Ramos (cell line): Measurements from ENCODE around the gene CYTH4.

ENCODE experiments used
- in situ Hi-C: fragments of 300-500 bp; cut with MboI; formaldehyde crosslinking; loops from one replicate; pipeline ENCODE4 v1.14.3; 2022; ENCODE audit warnings: low sequenced_read_pairs; ENCODE audit not compliant: unreplicated experiment

CYTH4 gene

GRCh38 chr22:37305887-37306286 is 23.6 kb downstream of the CYTH4 start:
- in situ Hi-C loops: no loop called here

DNA sequence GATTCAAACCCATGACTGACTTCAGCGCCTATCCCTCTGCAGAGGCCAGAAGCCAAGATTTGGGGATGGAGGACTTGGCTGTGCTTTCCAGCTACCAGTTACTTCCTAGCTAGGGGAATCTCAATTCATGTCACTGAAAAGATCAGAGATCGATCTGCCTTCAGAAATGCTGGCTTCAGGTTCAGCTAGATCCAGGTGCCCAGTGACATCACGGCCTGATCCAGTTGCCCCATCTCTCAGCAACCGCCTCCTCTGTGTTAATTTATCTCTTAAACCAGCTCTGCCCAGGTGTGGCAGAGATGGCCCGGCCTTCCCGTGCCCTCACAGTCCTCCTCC is 24.2 kb downstream of the CYTH4 start:
- in situ Hi-C loops: no loop called here

GRCh38 chr22:37308385-37309200 is 26.3 kb downstream of the CYTH4 start:
- in situ Hi-C loops: no loop called here

GRCh38 chr22:37309211-37310074 is 27.1 kb downstream of the CYTH4 start:
- in situ Hi-C loops: loop anchor here (10.0 kb wide), 1 partner anchor 255 kb away; the partner anchor contains the start of gene CDC42EP1

DNA sequence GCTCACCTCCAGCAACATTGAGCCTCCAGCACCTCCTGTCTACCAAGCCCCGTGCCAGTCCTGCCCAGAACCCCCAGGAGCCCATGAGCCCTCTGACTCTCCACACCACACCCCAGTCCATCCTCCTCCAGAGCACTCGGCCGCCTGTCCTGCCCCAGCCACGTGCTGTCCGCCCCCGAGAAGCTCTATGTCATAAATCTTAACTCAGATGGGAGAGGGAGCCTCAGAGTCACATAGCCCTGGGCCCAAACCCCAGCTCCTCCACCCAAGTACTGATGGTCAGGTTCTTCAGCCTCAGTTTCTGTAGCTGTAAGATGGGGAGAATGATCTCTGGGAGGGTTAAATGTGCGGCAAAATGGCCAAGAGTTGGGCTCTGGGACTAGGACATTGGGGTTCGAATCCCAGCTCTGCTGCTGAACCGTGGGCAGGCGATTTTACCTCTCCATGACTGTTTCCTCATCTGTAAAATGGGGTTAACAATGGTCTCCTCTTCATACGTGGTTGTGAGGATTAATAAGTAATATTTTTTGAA is 27.8 kb downstream of the CYTH4 start:
- in situ Hi-C loops: loop anchor here (10.0 kb wide), 1 partner anchor 255 kb away; the partner anchor contains the start of gene CDC42EP1

- in situ Hi-C loops: loop anchor here (10.0 kb wide), 1 partner anchor 254 kb away; the partner anchor contains the start of gene CDC42EP1
Measured at GRCh38 chr22:37310815-37311595, 28.7 kb downstream of the CYTH4 start.

DNA sequence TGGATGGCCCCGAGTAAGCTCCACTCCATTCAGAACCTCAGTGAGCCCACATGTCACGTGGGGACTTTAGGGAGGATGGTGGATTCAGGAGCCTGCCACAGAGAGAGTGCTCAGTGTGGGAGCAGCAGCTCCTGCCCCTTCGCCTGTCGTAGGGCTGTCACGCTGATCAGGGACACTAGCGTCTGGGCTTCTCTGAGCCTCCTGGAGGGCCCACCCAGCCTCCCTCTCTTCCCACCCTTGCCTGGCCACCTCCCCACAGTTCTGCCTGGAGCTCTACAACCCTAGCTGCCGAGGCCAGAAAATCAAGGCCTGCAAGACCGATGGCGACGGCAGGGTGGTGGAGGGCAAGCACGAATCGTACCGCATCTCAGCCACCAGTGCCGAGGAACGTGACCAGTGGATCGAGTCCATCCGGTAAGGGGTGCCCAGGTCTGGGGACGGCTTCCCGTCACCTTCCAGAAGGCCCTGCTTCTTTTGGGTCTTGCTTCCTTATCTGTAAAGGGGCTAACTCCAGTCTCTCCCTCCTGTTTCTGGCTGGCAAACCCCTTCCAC is 29.5 kb downstream of the CYTH4 start:
- in situ Hi-C loops: loop anchor here (10.0 kb wide), 1 partner anchor 253 kb away; the partner anchor contains the start of gene CDC42EP1

GRCh38 chr22:37312549-37313183 is 30.4 kb downstream of the CYTH4 start:
- in situ Hi-C loops: loop anchor here (10.0 kb wide), 1 partner anchor 252 kb away; the partner anchor contains the start of gene CDC42EP1

GRCh38 chr22:37313376-37314314 is 31.3 kb downstream of the CYTH4 start:
- in situ Hi-C loops: loop anchor here (10.0 kb wide), 1 partner anchor 251 kb away; the partner anchor contains the start of gene CDC42EP1

DNA sequence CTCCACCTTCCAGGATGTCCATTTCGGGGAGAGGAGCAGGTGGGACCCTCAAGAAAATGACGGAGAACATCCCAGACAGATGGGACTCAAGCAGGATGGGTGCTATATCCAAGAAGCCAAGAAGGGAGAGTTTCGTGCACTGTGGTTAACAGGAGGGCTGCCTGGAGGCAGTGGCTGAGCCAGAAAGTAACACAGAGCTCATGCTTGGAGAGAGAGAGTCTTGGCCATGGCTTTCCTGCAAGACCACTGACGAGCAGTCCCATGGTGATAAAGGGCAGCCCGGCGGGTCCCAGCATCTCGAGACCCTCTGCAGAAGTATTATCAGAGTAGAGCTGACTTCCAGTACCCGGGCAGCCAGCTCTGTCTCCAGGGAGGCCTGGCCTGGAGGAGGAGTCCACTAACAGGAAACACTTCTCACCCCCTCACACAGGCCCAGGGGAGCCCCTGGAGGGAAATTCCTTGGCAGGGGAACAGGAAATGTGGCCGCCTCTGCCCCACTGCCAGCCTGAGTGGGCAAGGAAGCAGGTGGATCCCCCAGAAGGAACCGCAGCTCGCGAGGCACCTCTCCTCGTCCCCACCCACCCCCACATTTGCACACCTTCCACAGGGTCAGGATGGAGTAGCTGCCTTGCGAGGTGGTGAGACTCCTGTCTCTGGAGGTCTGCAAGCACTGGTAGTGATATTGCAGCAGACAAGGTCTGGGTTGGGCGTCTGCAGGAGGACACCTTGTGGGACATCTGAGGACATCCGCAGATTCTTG is 32.2 kb downstream of the CYTH4 start:
- in situ Hi-C loops: loop anchor here (5.0 to 10.0 kb wide), 2 partner anchors 118 to 250 kb away; partner anchors contain the start of gene CDC42EP1

GRCh38 chr22:37316405-37316804 is 34.1 kb downstream of the CYTH4 start:
- in situ Hi-C loops: loop anchor here (5.0 to 10.0 kb wide), 2 partner anchors 116 to 248 kb away; partner anchors contain the start of gene CDC42EP1

DNA sequence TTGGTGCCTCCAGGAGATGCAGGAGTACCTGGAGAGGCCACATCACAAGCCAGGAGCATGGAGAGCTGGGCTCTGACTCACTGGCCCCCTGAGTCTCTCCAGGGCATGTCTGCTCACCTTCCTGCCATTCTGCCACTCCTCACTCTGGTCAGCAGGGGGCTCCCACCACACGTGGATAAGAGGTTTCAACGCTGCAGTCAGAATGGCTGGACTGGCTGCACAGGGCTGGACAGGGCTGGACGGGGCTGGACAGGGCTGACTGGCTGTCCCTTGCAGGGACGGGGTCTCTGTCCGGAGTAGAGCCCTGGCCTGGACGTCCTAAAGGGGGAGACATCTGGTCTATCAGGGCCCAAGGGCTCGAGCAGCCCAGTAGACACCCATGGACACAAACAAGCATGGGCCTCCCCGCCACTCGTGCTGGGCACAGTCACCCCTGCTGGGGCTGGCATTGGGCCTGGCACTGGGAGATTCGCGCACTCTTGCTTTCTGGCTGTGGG is 34.6 kb downstream of the CYTH4 start:
- in situ Hi-C loops: loop anchor here (5.0 to 10.0 kb wide), 2 partner anchors 115 to 248 kb away; partner anchors contain the start of gene CDC42EP1

DNA sequence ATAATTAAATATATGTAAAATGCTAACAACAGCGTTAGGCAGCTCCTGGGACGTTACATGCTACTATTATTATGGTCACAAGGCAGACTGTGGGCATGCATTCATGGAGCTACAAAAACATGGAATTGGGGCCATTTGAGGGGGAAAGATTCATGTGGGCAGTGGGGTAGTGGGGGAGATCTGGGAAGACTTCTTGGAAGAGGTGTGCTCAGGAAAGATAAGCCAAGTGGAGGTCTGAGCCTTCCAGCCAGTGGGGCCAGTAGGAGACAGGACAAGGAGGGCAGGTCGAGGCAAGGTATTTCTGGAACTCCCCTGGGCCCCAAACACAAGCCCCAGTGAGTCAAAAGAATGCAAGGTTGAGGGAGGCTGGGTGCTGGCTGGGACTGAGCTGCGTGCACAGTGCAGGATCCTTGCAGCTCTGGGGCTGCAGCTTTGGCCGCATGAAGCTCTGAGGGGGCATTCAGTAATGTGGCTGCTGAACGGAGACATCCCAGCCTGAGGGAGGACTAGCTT is 35.4 kb downstream of the CYTH4 start:
- in situ Hi-C loops: loop anchor here (5.0 to 10.0 kb wide), 2 partner anchors 115 to 247 kb away; partner anchors contain the start of gene CDC42EP1

DNA sequence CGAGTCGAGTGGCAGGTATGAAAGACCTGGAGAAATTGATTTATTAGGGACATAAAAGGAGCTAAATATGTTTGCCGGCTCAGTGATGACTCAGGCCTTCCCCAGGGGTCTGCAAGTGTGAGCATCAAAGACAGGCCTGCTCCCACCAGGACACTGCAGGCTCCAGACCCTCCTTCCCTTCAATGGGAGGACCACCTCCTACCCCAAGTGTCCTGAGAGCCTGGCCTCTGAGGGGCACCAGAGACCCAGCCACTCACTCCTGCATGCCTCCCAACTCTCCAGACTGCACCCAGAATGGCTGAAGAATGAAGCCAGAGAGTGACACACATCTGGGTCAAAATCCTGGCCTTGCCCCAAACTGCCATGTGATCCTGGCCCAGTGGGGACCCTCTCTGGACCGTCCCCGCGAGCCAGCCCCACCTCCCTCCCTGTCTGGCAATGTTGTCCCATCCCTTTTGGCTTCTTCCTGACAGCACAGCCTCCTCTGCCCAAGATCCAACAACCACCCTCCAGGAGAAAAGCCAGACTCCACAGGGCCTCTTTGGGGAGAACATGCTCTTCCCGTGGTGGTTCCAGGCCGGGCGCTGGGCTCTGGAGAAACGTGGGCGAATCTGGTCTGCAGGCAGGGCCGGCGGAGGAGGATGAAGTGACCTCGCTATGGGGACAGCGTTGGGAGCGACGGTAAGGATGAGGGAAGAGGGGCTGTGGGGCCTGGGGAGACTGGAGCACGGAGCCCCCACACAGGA is 36.2 kb downstream of the CYTH4 start:
- in situ Hi-C loops: loop anchor here (5.0 to 10.0 kb wide), 2 partner anchors 114 to 246 kb away; partner anchors contain the start of gene CDC42EP1

GRCh38 chr22:37319469-37319868 is 37.2 kb downstream of the CYTH4 start:
- in situ Hi-C loops: loop anchor here (5.0 to 10.0 kb wide), 2 partner anchors 113 to 245 kb away; partner anchors contain the start of gene CDC42EP1
